Stimulated activated CD8-positive, alpha-beta memory T cell treated with anti-CD3 and anti-CD28 coated beads, Interleukin-12 subunit alpha, Interleukin-12 subunit beta, amount 100 ng/mL, for 1 hour (primary cell): ENCODE measurements around the gene CAPN11.
"Not testable (repeated sequence)": the region's sequence is repeated elsewhere in the genome, so short reads cannot be mapped to it uniquely, and the experiment has no call there.

ENCODE experiments used
- DNase-seq: peaks from one replicate; pipeline ENCODE4 v3.0.0-alpha.2; 2020; ENCODE audit warnings: low read depth

Gene CAPN11

DNA sequence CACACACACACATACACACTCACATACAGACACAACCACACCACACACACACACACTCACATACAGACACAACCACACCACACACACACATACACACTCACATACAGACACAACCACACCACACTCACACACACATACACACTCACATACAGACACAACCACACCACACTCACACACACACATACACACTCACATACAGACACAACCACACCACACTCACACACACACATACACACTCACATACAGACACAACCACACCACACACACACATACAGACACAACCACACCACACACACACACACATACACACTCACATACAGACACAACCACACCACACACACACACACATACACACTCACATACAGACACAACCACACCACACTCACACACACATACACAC, 23.2 kb downstream of the CAPN11 start:
- DNase-seq, result not testable (repeated sequence)

DNA sequence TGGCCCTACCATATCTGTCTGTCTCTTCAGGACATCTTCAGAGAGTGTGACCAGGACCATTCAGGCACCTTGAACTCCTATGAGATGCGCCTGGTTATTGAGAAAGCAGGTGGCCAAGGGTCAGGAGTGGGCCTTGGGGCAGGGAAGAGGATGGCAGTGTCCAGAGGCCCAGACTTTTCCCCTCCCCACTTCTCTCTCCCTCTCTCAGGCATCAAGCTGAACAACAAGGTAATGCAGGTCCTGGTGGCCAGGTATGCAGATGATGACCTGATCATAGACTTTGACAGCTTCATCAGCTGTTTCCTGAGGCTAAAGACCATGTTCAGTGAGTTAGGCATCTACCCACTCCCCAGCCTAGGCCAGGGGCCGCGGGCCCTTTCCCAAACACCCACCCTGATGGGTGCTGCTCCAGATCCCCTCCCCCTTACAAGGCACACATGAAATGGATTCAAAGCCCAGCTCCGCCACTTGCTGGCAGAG, 24.3 kb downstream of the CAPN11 start:
- no peak for DNase-seq

DNA sequence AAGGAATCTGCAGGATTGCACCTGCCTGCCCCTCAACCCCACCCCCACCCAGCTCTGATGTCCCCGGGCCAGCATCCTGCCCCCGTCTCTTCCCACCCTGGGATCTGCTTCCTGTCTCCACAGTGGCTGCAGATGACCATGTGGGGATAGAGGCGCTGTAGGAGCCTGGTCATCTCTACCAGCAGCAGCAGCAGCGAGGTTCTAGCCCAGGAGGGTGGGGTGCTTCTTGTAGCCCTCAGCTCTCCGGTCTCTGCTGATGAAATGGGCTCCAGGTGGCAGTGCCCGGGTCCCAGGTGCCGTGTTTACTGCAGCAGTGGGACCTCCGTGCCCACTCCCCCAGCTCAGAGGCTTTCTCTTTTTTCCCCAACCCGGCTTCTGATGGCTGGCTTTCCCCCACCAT, 25.2 kb downstream of the CAPN11 start:
- no peak for DNase-seq

DNA sequence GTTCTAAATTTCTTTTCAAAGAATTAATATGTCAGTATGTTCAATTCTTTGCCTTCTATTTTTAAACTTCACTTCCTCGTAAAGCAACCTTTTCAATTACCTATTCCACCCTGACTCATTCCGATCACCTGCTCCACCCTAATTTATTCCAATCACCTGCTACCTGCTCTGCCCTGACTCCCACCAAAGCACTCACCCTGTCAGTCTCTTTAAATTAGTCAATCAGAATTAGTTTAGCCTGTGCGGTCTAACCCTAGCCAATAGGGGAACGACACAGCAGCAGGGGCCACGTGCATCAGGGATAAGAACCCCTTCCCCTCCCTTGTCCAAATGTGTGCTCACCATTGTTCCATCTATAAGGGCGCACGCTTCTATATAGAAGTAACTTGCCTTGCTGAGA, 26.7 kb downstream of the CAPN11 start:
- not testable (repeated sequence) for DNase-seq

DNA sequence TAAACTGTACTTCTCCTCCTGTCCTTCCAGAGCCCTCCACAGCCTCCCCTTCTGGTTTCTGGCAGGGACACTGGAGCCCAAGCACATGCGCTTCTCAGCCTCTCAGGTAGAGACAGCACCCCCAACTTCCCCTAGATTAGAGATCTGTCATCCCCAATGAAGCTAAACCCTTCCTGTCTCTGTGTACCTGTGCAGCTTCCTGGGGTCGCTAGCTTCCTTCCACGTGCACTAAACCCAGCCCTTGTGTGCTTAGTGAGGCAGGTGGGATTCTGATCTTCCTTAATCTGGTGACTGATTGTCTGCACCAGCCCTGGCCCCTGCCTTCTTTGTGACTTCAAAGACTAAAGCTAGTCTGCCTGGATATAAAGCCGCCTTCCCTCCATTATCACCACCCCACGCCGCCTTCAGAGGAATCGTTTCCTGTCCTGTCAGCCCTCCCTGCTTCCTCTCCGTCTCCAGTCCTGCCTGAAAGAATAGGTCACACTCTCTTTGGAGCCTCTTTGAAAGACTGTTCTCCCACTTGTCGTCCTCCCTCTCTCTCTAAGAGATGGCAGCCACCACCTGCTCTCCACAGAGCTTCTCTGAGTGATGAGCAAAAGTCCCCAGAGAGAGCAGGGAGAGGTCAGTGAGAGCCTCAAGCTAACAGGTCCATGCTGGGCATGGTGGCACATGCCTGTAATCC, 27.5 kb downstream of the CAPN11 start:
- no peak for DNase-seq

DNA sequence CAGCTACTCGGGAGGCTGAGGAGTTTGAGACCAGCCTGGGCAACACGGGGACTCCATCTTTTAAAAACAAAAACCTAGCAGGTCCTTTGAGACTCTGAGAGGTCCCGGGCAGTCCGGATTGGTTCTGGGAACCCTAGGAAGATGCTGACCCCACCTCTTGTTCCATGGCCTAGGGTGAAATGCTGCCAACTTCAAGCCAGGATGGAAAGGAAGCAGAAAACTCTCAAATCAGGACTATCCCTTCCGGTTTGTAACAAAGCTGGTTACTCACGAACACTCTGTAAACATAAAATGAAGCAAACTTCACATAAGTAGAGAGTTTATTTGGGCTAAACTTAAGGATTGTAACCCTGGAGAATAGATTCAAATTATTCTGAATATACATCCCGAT, 28.0 kb downstream of the CAPN11 start:
- DNase-seq, result no peak

DNA sequence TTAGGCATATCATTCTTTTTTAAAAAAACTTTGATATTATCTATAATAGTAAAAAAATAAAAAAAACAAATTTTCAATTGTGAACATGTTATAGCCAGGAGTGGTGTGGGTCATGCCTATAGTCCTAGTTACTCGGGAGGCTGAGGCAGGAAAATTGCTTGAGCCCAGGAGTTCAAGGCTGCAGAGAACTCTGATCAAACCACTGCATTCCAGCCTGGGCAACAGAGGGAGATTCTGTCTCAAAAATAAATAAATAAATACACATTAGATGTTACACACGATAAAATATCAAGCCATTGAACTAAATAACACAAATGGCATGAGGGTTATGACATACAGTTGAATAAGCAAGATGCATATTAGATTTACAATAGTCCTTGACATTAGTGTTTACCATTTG, 30.2 kb downstream of the CAPN11 start:
- no peak for DNase-seq

DNA sequence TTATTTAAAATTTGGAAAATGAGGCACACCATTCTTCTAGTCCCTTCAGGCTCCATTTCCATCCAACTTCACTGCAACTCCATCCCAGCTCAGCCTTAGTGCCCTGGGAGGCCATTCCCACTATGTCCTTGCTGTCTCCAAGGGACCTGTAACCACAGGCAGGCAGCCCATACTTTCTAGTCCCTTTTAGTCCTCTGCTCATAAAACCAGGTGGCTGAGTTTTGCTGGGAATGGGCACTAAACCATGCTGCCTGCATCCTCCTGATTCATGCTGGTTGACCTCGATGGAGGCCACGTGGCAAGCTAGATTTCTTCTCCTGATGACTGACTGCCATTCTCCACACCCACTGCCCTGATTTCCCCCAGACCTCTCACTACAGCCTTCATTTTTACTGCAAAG, 30.6 kb downstream of the CAPN11 start:
- DNase-seq, result no peak

DNA sequence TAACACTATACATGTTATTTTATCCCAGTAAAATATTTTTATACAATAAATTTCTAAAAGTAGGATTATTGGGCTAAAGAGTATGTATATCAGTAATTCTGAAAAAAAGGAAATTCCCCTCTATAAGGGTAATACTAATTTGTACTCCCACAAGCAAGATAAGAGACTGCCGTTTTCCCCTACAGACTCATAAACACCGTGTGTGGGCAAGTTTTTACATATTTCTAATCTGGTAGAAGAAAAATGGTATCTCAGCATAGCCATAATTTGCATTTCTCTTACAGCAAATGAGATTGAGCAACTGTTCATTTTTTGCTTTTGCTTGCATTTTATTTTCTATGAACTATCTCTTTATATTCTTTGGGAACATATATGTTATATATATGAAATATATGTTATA, 32.1 kb downstream of the CAPN11 start:
- DNase-seq, result no peak

DNA sequence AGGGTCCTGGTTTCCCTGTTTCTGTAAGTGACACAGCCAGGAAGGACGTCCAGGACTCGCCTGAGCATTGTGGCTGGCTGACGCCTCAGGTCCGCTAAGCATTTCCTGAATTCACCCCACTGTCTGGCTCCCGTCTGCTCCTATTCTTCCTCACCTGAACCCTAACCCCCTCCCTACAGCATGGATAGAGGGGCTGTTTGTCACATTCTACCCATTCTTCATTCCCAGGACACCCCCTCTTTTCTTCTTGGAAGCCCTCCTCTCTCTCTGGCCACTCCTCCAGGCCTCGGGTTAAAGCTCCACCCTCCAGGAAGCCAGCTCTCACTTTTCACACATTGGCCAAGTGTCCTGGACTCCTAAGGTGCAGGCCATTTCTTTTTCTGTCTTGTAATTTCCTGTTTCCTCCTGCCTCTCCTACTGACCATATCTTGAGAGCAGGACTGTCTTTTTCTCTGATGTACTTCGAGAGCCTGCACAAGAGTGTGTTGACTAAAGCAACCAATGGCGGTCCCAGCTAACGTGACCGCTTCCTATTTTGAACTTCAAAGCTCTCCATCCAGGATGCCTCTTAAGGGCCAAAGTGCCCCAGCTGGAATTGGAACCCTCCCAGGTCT, 33.9 kb downstream of the CAPN11 start:
- no peak for DNase-seq

DNA sequence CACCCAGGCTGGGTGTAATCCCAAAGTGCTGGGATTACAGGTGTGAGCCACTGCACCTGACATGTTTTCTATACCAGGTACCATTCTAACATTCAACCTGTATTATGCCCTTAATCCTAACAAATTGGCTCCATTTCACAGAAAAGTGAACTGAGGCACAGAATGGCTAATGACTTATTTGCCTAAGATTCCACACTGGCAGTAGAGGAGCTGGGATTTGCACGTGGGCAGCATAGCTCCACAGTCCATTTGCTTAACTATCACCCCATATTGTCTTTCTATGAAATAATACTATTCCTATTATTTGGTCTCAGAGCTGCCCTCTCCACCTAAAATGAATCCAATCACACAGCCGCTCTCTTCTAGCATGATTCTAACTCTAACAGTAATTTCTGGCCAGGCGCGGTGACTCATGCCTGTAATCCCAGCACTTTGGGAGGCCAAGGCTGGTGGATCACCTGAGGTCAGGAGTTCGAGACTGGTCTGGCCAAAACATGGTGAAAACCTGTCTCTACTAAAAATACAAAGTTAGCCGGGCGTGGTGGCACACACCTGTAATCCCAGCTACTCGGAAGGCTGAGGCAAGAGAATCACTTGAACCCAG, 34.8 kb downstream of the CAPN11 start:
- no peak for DNase-seq

DNA sequence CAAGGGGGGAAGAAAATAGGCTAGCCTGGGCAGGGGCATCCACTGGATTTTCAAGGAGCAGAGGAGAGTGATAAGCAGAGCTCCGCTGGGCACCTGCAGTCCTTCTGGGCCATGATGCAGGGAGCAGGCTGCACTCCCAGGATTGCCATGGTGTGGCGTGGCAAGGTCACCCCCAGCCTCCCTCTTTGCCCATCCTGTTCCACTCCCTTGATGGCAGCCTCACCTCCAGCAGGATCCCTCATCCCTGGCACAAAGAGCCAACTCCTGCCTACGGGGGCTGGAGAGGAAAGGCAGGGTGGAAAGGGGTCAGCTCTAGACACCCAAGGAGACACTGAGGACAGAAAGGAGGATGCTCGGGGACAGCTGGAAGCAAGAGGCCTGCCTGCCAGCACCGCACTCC, 35.7 kb downstream of the CAPN11 start:
- DNase-seq, result no peak

DNA sequence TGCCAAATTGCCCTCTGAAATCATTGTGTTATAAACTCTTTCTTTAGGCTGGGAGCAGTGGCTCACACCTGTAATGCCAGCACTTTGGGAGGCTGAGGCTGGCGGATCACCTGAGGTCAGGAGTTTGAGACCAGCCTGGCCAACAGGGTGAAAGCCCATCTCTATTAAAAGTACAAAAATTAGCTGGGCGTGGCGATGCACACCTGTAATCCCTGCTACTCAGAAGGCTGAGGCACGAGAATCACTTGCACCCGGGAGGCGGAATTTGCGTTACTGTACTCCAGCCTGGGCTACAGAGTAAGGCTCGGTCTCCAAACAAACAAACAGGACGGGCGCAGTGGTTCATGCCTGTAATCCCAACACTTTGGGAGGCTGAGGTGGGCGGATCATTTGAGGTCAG, 37.7 kb downstream of the CAPN11 start:
- not testable (repeated sequence) for DNase-seq

DNA sequence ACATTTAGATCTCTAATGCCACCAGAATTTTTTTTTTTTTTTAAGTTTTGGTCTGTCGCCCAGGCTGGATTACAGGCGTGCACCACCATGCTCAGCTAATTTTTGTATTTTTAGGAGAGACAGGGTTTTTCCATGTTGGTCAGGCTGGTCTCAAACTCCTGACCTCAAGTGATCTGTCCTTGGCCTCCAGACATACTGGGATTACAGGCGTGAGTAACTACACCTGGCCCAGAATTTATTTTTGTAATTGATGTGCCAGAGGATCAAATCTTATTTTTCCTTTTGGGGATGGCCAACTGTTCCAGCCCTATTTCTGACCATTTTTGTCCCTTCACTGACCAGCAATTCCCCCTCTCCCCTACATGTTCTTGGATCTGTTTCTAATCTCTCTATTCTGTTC, 40.1 kb downstream of the CAPN11 start:
- no peak for DNase-seq

DNA sequence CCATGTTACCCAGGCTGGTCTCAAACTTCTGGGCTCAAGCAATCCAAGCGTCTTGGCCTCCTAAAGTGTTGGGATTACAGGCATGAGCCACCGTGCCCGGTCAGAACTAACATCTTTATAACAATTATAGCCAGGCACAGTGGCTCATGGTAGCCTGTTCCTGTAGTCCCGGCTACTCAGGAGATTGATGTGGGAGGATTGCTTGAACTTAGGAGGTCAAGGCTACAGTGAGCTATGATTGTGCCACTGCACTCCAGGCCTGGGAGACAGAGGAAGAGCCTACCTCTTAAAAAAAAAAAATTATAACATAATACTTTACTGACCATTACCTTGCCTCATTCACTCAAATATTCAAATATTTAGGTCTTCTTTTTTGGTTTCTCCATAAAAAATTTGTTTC, 41.3 kb downstream of the CAPN11 start:
- no peak for DNase-seq

DNA sequence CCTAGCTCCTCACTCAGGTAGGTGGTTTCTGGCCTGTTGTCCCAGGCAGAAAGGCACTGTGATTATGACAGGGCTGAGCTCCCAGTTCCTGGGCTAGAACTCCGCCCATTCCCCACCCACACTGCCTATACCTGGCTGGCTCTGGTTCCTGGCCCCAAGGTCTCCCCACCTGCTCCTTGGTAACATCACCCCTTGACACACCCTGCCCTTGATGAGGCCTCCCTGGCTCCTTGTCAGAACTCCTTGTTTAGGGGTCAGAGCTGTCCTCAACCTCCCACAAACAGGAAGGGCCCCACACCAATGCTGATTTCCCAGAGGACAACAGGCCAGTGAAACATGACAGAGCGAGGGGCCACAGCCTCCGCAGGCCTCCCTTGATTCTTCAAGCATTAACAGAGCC, 42.6 kb downstream of the CAPN11 start:
- no peak for DNase-seq

DNA sequence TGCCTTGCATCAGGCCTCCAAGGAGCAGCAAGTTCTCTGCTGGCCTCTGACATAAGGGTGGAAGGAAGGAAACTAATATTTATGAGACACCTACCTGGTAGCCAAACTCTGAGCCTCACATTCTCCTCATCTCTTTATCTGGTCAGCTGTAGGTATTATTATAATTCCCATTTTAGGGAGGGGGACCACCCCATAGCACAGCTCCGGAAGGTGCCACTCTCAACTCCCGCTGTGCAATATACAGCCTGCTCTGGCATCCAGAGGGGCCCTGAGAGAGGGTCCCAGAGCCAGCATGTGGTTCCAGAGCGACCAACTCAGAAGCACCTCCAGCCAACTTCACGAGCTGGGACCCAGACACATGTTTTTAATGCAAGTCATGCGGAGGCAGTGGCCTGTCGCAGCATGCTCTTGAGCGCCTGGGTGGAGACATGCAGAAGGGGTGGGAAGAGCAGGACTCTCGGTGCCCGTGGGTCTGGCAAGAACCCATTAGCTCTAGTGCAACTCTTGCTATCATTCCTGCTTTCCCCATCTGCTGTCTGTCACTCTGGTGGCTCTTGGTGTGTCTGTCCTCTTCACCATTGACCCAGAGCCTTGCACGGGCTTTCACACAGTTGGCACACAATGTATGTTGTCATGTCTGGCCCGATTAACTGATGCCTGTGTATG, 43.2 kb downstream of the CAPN11 start:
- no peak for DNase-seq

DNA sequence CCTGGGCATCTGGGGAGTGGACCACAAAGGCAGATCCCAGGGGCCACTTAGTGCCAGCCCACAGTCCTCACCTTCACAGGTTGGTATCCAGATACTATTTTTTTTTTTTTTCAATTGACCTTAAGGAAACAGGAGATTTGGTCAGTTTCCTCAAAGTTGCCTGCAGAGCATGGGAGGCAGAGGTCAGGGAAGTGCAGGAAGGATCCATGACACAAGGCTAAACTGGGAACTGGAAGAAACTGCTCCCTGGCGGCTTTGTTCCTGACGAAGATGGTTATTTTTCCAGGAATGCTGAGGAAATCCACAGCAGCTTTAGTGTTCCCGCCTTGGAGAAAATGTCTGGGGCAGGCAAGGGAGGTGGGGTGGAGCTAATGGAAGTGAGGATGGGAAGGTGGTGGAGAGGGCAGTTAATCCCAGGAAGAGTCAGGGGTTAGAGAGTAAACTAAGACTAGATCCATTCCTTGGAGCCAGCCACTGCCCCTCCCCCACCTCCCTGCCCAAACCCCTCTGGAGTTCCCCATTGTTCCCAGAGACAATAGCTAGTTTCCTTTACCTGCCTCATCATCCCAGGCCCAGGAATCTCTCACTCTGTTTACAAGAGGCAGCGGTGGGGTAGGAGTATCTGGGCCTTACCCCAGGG, 43.8 kb downstream of the CAPN11 start:
- no peak for DNase-seq

DNA sequence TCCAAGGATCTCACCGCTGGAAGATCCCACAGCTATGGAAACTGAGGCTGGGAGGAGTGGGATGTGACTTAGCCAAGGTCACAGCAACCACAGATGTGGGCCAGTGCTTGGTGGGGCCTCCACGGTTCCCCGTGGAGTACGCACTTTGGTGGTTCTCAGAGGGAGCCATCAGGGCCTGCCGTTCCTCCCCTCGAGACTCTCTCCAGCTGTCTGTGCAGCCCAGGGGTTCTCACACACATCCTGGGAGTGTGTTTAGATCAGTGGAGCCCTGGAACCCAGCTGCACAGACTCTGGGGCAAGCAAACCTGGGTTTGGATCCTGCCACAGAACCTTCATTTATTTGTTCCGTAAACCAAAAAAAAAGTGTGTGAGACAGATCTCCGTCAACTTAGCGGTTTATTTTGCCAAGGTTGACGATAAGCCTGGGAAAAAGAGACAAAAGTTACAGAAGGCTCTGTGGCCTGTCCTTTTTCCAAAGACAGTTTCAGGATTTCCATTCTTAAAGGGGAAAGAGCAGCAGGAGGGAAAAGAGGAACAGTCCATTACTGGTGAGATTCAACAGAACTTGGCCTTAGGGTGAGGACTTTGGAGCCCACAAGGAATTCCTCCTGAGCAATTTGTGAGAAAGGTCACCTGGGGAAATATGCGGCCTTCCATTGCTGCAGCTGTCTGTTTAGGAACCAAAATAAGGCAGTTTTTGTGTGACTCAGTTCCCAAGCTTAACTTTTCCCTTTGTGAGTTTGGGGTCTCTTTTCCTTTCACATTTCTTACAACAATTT, 44.5 kb downstream of the CAPN11 start:
- no peak for DNase-seq

DNA sequence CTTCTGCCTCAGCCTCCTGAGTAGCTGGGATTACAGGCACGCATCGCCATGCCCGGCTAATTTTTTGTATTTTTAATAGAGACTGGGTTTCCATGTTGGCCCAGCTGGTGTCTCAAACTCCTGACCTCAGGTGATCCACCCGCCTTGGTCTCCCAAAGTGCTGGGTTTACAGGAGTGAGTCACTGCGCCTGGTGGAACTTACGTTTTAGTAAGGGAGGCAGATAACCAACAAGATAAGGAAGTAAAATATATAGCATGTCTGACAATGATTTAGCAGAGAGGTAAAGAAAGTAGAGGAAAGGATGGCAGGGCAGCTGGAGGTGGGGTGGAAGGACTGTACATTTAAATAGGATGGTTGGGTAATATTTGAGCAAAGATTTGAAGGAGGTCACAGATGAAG, 45.3 kb downstream of the CAPN11 start:
- no peak for DNase-seq

DNA sequence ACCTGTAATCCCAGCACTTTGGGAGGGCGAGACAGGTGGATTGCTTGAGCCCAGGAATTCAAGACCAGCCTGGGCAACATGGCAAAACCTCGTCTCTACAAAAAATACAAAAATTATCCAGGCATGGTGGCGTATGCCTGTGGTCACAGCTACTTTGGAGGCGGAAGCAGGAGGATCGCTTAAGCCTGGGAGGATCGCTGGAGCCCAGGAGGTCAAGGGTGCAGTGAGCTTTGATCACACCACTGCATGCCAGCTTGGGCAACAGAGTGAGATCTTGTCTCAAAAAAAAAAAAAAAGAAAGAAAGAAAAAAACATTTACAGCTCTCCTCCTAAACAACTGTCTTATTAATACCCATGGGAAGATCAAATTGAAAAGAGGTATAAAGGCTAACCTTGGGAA, 49.3 kb downstream of the CAPN11 start:
- no peak for DNase-seq

DNA sequence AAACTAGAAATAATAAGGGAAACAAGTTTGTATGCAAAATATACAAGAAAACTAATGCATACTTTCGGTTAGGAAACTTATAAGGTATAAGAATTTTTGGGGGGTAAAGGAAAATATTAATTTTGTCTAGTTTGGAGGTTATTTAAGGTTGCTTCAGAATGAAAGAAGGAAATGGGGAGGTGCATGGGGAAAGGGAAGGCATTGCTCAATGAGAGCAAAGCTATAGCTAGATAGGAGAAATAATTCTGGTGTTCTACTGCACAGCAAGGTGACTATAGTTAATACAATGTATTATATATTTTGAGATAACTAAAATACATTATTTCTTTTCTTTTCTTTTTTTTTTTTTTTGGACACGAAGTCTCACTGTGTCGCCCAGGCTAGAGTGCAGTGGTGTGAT, 52.7 kb downstream of the CAPN11 start:
- DNase-seq, result no peak
